Erythroblast (primary cell): Measurements from ENCODE around the gene NRXN3.

Experiments
- GATA1 ChIP-seq: IDR thresholded peaks from 2 replicates; pipeline ENCODE4 v1.6.1; 2011; ENCODE audit warnings: low read depth, mild to moderate bottlenecking, control low read depth, low read length, moderate library complexity
- POLR2A ChIP-seq: IDR thresholded peaks from 2 replicates; pipeline ENCODE4 v1.6.1; 2011; ENCODE audit warnings: mild to moderate bottlenecking, low read length

GRCh38 chr14:78535041-78535440 lies 364.9 kb downstream of the NRXN3 start:
- TF ChIP-seq POLR2A (no peak), GATA1 (no peak)
